Fibroblast of lung (primary cell): ENCODE results near the gene CCDC110.

Experiments used
- EZH2 ChIP-seq: IDR thresholded peaks from 2 replicates; pipeline ENCODE4 v1.5.1; 2012; ENCODE audit warnings: low read length, control low read depth, mild to moderate bottlenecking; ENCODE audit errors: missing control alignments
- TF ChIP-seq, protein P1 (sequence below), 2 donors: IDR thresholded peaks in 1 of 2; conservative IDR thresholded peaks in 1 of 2; 1 replicate in 1 of 2; 2 replicates in 1 of 2; pipeline ENCODE4 v1.5.1; 2011 to 2012; ENCODE audit warnings: low read length in 2 of 2, control low read depth in 1 of 2, inconsistent platforms in 1 of 2, low read depth in 1 of 2, mild to moderate bottlenecking in 1 of 2

GRCh38 chr4:185518494-185518893 lies 47.0 kb upstream of the CCDC110 start:
- TF ChIP-seq, protein P1, sequence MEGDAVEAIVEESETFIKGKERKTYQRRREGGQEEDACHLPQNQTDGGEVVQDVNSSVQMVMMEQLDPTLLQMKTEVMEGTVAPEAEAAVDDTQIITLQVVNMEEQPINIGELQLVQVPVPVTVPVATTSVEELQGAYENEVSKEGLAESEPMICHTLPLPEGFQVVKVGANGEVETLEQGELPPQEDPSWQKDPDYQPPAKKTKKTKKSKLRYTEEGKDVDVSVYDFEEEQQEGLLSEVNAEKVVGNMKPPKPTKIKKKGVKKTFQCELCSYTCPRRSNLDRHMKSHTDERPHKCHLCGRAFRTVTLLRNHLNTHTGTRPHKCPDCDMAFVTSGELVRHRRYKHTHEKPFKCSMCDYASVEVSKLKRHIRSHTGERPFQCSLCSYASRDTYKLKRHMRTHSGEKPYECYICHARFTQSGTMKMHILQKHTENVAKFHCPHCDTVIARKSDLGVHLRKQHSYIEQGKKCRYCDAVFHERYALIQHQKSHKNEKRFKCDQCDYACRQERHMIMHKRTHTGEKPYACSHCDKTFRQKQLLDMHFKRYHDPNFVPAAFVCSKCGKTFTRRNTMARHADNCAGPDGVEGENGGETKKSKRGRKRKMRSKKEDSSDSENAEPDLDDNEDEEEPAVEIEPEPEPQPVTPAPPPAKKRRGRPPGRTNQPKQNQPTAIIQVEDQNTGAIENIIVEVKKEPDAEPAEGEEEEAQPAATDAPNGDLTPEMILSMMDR (conservative IDR thresholded peaks at IDR 0.05 in 1 of 2, IDR thresholded peaks at IDR 0.05 in 1 of 2; ENCODE audit: low read depth in 1 of 2, low read length in 2 of 2) = no peak
- TF ChIP-seq EZH2 = no peak
